ENCODE data around the gene TOMM6. TPM values are rescaled to one million over a fixed set of nuclear protein-coding genes. Genes with fewer than 3 reads are reported as not detected.
"Not testable (repeated sequence)": the region's sequence is repeated elsewhere in the genome, so short reads cannot be mapped to it uniquely, and the experiment has no call there.

The TOMM6 gene
- total RNA-seq, 1 donor from 2014 or later: 127 TPM

GRCh38 chr6:41811946-41812345 is 24.5 kb downstream of the TOMM6 start:
- DNase-seq (ENCODE audit: low spot score); intact Hi-C loops (cut with DNase I): not testable (repeated sequence)

GRCh38 chr6:41813469-41813868 is 26.0 kb downstream of the TOMM6 start:
- intact Hi-C loops (cut with DNase I): no loop called here
- DNase-seq (ENCODE audit: low spot score): no peak

DNA sequence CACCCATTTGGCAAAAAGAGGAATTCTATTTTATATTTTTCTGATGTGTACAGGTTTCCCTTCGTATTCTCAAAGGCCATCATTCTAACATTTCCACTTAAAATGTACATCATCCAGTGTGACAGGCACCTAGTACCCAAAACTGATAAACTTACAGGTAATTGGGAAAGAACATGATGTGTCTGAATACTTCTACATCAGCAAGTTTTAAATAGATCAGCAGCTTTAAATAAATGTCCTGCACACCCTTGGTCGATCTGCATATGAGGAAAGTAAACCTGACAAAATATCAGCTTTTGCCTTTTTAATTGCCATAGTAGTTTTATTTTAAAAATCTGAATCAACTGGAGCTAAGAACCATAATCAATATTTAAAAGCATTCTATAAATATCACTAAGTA is 26.5 kb downstream of the TOMM6 start:
- DNase-seq (ENCODE audit: low spot score): no peak
- intact Hi-C loops (cut with DNase I): no loop called here

GRCh38 chr6:41814629-41815028 is 27.1 kb downstream of the TOMM6 start:
- no peak for DNase-seq (ENCODE audit: low spot score)
- intact Hi-C loops (cut with DNase I): no loop called here

- intact Hi-C loops (cut with DNase I): no loop called here
- no peak for DNase-seq (ENCODE audit: low spot score)
These were observed 28.1 kb downstream of the TOMM6 start for GRCh38 chr6:41815587-41815986.

- intact Hi-C loops (cut with DNase I): no loop called here
- no peak for DNase-seq (ENCODE audit: low spot score)
These were observed 31.0 kb downstream of the TOMM6 start for GRCh38 chr6:41818271-41819054.

DNA sequence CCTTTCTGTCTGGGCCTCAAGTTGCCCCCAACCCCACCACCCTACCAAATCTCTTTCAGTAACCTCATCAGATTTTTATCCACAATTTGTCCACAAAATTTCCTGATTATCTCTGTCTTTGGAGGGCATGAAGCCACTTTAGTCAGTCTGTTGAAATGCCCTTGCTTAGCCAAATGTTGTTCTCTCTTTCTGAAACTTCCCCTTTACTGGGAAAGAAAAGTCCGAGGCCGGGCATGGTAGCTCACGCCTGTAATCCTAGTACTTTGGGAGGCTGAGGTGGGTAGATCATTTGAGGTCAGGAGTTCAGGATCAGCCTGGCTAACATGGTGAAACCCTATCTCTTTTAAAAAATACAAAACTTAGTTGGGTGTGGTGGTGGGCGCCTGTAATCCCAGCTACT is 33.8 kb downstream of the TOMM6 start:
- intact Hi-C loops (cut with DNase I): no loop called here
- no peak for DNase-seq (ENCODE audit: low spot score)

DNA sequence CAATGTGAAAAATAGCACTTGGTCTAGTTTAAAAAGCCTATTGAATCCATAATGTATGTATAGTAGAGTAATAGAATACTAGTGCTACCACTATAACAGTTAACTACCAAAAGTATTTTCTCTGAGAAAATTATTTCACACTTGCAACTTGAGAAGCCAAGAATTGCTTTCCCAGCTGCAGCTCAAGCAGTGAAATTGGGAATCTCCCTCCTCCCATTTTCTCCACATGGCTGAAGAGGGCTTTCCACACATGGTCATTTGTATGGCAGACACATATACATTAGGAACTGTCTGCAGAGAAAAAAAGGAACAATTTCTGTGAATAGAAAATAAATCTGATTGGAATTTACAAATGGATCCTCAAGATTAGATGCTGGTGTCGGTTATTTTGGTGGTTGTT is 34.5 kb downstream of the TOMM6 start:
- intact Hi-C loops (cut with DNase I): no loop called here
- no peak for DNase-seq (ENCODE audit: low spot score)

- no peak for DNase-seq (ENCODE audit: low spot score)
- intact Hi-C loops (cut with DNase I): no loop called here
These were observed 35.7 kb downstream of the TOMM6 start for GRCh38 chr6:41823178-41823577.

GRCh38 chr6:41824571-41825569 is 37.4 kb downstream of the TOMM6 start:
- no peak for DNase-seq (ENCODE audit: low spot score)
- intact Hi-C loops (cut with DNase I): no loop called here

GRCh38 chr6:41826343-41827022 is 39.0 kb downstream of the TOMM6 start:
- DNase-seq (ENCODE audit: low spot score): no peak
- intact Hi-C loops (cut with DNase I): no loop called here

GRCh38 chr6:41832263-41832662 is 44.8 kb downstream of the TOMM6 start:
- intact Hi-C loops (cut with DNase I): no loop called here

GRCh38 chr6:41836022-41836659 is 48.6 kb downstream of the TOMM6 start:
- no peak for DNase-seq (ENCODE audit: low spot score)
- intact Hi-C loops (cut with DNase I): no loop called here

More at GRCh38 chr6:41832263-41832662, 44.8 kb downstream of the TOMM6 start:
- DNase-seq (ENCODE audit: low spot score): no peak

DNA sequence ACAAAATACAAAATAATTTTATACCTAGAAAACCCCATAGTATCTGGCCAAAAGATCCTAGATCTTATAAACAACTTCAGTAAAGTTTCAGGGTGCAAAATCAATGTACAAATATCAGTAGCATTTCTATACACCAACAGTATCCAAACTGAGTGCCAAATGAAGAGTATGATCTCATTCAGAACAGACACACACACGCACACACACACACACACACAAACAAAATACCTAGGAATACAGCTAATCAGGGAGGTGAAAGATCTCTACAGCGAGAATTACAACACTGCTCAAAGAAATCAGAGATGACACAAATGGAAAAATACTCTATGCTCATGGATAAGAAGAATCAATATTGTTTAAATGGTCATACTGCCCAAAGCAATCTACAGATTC is 49.2 kb downstream of the TOMM6 start:
- DNase-seq (ENCODE audit: low spot score): no peak

More for the DNA sequence above, 49.2 kb downstream of the TOMM6 start:
- intact Hi-C loops (cut with DNase I): no loop called here

Other genes with a start within 250 kb of the TOMM6 start
- 20.3 TPM for gene FOXP4, start 241.3 kb upstream of the TOMM6 start, total RNA-seq
- 4.3 TPM for gene MDFI, start 149.2 kb upstream of the TOMM6 start, total RNA-seq
- gene TFEB, start 52.1 kb upstream of the TOMM6 start, total RNA-seq: 45.6 TPM
- gene PGC, start 40.3 kb upstream of the TOMM6 start, total RNA-seq: not detected
- gene FRS3, start 7.8 kb upstream of the TOMM6 start, total RNA-seq: 5.7 TPM
- gene PRICKLE4, start 6.9 kb upstream of the TOMM6 start, total RNA-seq: 1.7 TPM
- 1.7 TPM for gene USP49, start 107.7 kb downstream of the TOMM6 start, total RNA-seq
- 16.5 TPM for gene MED20, start 133.4 kb downstream of the TOMM6 start, total RNA-seq
- gene BYSL, start 133.8 kb downstream of the TOMM6 start, total RNA-seq: 11.3 TPM
- 33.5 TPM for gene CCND3, start 154.1 kb downstream of the TOMM6 start, total RNA-seq